HG03558 (cell line): ENCODE results near the gene SYNGR2.
"Not testable (repeated sequence)": the region's sequence is repeated elsewhere in the genome, so short reads cannot be mapped to it uniquely, and the experiment has no call there.

Experiments
- ATAC-seq: cut with Tn5 transposase; IDR thresholded peaks from one replicate; pipeline ENCODE4 v1.9.1; 2021; ENCODE audit warnings: moderate number of reproducible peaks; ENCODE audit not compliant: unreplicated experiment; ENCODE audit errors: extremely low read depth

SYNGR2 gene

DNA sequence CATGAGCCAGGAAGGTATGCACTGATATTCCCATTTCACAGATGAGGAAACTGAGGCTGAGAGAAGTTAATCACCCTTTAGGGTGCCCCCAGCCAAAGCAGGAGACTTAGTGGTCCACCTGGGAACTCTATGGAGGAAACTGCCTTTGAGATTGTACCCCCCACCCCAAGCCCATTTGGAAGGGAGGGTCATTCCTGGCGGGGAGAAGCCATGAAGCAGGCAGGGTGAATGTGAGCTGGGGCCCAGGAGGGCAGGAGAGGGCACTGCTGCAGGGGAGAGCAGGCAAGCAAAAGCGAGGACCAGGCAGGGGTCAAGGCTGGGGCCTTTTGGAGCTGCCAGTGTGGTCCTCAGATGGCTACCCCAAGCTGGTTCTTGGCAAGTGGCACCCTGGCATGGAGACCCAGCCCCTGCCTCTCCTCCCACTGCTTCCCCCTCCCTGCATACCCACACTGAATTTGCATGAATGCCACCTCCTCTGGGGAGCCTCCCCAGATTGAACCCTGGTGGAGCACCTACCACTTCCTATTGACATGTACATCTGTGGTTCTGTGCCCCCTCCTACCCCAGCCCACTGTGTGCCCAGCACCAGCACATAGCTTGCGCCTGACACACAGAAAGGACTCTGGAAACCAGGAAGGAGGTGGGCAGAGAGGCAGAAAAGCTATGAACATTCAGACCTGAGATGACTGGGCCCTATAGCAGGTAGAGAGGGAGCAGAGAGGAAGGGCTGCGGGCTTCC is 38.9 kb upstream of the SYNGR2 start:
- no peak for ATAC-seq

DNA sequence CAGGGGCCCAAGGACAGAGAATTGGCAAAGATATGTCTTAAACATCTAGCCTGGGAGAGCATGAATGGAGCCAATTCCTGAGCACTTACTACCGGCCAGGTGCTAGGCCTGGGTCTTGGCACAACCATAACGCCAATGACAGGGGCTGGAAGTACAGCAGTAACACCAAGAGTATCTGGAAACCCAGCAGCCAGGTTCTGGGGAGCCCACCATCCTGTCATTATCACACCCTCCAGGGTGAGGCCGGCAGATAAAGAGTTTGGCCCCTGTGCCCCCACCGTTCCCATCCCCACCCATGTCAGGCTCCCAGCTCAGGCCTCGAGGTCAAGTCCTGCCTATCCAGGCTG is 38.3 kb upstream of the SYNGR2 start:
- no peak for ATAC-seq

DNA sequence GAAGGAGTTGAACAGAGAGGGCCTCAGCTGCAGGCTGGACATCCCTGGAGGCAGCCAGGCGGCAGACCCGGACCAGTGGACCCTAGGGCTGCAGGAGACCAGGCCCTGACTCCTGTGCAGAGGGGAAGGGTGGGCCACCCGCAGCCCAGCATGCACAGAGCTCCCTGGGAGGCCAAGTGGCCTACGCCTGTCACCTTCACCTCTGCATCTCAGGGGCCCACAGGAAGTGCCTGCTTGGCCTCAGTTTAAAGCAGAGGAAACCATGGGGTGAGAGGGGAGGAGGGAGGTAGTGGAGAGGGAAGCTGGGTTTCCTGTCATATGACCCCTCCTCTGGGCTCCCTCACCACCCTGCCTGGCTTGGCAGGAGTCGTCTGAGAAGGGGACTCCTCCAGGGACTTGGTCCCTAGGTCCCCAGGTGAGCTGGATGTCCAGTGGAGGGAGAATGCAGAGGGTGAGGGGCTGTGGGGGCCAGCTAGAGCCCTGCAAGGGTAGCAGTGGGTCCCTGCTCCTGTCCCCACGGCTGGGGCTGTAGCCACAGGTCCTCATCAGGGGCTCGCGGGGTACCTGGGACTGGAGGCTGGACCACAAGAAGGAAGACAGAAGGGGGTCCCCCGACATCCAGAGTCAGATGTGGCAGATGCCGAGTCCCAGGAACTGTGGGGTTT is 37.8 kb upstream of the SYNGR2 start, which contains the start of gene TMC8:
Gene TMC8 (plus strand): TSS at position 335 of the 665 bp plus-strand sequence. CDS start 818 bp downstream, outside the sequence.
- ATAC-seq: no peak

DNA sequence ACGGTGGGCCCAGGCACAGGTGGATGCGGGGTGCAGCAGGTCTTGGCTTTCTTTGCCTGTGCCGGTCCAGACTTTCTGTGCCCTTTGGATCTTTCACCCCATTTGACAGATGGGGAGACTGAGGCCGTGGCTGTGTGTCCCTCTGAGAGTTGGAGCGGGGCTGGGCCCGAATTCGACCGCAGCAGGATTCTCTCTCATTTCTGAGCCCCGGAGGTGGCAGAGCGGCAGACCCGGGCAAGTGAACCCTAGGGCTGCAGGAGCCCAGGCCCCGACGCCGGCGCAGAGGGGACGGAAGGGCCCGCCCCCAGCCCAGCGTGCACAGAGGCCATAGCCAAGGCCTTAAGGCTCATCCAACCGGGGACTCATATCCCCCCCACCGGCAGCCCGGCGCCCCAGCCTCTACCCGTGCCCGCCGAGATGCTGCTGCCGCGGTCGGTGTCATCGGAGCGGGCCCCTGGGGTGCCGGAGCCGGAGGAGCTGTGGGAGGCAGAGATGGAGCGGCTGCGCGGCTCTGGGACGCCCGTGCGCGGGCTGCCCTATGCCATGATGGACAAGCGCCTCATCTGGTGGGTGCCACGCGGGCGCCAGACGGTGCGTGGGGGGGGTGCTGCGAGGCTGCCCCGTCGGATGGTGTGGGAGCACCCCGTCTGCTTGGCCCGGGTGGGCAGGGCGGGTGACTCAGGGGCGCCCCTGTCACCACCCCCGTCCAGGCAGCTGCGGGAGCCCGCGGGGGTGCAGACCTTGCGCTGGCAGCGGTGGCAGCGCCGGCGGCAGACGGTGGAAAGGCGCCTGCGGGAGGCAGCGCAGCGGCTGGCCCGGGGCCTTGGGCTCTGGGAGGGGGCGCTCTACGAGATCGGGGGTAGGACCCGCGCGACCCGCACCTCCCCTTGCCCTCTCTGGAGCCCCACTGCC is 37.0 kb upstream of the SYNGR2 start:
- ATAC-seq: no peak

DNA sequence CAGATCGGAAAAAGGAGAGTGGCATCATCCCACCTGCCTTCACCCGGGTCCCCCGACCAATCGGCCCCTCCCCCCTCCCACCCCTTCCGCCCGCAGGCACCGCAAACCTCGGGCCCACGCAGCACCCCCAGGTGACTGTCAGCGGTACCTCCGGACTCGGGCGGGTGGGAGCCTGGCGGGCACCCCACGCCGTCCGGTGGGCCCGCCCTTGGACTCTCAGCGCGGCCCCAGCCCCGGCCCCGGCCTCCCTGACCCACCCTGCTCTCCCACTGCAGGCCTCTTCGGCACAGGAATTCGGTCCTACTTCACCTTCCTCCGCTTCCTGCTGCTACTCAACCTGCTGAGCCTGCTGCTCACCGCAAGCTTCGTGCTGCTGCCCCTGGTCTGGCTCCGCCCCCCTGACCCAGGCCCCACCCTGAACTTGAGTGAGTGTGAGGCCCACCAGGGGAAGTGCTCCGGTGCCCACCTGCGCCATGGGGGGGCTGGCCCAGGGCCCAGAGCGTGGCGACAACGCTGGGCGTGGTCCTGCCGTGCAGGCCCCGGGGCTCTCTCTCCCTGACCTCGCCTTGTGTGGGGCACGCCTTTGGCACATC is 36.2 kb upstream of the SYNGR2 start:
- ATAC-seq: no peak

DNA sequence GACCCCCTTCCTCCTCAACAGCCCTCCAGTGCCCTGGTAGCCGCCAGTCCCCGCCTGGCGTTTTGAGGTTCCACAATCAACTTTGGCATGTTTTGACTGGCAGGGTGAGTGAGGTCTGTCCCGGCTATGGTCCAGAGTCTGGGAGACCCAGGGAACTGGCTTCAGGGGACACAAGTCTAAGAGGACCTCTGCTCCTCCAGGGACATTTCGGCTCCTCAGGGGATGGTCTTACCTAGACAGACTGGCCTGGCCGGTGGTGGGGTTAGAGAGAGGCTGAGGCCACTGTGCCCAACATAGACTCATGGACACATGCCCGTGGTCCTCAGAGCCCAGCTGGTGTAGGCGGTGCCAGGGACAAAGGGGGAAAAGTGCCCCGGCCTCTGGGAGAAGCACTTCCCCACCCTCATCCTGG is 35.6 kb upstream of the SYNGR2 start:
- no peak for ATAC-seq

DNA sequence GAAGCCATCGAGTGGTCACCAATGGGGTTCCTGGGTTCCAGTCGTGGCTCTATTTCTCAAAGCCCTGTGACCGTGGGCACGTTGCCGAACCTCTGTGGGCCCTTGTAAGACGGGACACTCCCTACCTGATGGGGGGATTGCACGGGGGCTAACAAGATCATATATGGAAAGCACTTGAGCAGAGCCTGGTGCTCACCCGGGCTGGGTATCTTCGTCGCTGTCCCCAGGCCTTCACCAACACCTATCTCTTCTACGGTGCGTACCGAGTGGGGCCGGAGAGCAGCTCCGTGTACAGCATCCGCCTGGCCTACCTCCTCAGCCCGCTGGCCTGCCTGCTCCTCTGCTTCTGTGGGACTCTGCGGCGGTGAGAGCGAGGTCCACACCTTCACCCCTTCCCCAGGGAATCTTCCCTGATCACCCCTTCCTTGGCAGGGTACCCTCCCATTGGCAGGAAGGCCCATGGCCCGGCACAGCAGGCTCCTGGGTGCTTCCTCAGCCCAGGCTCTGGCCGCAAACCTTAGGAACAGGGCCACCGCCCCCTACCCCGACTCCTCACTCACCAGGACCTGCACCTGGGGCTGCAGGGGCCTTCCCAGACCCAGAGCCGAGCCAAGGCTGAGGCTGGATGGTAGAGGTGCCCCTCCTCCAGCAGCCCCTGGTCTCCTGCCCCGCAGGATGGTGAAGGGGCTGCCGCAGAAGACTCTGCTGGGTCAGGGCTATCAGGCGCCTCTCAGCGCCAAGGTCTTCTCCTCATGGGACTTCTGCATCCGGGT is 35.0 kb upstream of the SYNGR2 start:
- no peak for ATAC-seq

DNA sequence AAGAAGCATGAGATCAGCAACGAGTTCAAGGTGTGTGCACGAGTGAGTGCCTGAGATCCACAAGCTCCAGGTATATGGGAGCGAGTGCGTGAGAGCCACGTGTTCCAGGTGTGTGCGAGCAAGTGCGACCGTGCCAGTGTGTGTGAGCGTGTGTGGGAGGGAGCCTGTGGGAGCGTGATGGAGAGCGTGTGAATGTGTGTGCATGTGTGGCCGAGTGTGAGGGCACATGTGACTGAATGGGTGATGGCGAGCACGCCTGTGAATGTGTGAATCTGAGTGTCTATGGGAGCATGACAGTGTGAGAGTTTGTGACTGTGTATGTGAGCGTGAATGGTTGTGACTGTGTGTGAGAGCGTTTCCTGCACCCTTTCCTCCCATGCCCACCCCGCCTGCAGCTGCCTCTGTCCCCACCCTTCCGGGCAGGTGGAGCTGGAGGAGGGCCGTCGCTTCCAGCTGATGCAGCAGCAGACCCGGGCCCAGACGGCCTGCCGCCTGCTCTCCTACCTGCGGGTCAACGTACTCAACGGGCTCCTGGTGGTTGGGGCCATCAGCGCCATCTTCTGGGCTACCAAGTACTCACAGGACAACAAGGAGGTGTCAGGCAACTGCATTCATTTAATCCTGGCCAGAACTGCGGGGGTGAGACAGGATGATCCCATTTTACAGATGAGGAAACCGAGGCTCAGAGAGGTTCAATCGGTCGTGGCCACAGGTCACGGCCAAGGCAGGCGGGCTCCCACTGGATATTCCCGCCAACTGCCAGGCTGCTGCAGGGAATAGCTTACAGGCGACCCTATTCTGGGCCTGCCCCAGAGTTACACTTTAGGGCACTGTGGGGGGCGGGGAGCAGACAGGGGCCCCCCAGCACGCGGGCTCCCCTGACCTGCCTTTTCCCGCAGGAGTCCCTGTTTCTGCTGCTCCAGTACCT is 34.1 kb upstream of the SYNGR2 start:
- ATAC-seq: no peak

DNA sequence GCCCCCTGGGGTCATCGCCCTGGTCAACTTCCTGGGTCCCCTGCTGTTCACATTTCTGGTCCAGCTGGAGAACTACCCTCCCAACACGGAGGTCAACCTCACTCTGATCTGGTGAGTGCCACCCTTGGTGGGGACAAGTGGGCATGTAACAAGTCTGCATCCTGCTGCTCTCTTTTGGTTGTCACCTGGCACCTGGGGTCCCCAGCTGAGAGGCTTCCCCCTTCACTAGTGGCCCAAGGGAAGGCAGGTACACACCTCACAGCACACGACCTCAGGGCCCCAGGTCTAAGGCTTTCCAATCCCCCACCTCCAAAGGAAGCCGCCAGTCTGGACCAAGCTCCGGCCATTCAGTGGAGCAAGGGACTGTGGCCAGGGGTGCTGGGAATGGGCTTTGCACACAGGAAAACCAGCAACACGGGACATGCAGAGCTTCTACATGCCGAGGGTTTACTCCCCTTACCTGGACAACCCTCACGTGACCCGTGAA is 33.4 kb upstream of the SYNGR2 start:
- ATAC-seq: no peak

DNA sequence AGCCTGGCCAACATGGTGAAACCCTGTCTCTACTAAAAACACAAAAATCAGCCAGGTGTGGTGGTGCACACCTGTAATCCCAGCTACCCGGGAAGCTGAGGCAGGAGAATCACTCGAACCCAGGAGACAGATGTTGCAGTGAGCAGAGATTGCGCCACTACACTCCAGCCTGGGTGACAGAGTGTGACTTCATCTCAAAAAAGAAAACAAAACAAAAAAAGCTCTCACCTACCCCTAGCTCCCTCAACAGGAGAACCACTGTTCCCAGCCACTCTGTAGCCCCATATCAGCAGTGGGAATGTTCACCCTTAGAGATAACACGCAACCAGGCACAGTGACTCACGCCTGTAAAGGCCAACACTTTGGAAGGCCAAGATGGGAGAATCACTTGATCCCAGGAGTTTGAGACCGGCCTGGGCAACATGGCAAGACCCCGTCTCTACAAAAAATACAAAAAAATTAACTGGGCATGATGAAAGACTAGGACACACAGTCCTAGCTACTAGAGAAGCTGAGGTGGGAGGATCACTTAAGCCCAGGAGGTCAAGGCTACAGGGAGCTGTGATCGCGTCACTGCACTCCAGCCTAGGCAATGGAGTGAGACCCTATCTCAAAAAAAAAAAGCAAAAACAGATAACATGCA is 32.4 kb upstream of the SYNGR2 start:
- ATAC-seq: no peak

DNA sequence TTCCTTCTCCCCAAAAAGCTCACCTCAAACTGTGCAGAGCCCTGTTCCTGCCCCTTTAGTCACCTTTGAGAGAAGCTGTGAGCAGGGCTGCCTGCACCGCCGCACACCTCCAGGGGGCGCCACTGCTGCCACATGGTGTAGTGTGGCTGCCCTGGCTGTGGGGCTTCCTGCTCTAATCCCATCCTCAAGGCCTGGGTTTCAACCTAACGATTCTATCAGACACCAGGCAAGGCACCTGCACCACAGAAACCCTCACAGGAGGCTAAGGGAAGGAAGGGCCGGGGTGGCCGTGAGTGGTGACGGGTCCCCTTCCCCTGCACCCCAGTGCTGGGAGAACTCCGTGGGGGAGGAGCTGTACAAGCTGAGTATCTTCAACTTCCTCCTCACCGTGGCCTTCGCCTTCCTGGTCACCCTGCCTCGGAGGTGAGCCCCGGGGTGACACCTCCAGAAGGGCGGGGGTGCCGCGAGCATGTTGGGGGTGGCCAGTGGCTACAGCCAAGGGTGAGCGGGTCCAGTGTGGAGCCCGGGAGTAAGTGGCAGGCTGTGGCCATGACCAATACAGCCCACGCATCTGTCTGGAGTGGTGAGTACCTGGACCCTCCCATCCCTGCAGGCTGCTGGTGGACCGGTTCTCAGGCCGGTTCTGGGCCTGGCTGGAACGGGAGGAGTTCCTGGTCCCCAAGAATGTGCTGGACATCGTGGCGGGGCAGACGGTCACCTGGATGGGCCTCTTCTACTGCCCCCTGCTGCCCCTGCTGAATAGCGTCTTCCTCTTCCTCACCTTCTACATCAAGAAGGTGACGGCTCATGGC is 30.8 kb upstream of the SYNGR2 start:
- ATAC-seq: no peak

DNA sequence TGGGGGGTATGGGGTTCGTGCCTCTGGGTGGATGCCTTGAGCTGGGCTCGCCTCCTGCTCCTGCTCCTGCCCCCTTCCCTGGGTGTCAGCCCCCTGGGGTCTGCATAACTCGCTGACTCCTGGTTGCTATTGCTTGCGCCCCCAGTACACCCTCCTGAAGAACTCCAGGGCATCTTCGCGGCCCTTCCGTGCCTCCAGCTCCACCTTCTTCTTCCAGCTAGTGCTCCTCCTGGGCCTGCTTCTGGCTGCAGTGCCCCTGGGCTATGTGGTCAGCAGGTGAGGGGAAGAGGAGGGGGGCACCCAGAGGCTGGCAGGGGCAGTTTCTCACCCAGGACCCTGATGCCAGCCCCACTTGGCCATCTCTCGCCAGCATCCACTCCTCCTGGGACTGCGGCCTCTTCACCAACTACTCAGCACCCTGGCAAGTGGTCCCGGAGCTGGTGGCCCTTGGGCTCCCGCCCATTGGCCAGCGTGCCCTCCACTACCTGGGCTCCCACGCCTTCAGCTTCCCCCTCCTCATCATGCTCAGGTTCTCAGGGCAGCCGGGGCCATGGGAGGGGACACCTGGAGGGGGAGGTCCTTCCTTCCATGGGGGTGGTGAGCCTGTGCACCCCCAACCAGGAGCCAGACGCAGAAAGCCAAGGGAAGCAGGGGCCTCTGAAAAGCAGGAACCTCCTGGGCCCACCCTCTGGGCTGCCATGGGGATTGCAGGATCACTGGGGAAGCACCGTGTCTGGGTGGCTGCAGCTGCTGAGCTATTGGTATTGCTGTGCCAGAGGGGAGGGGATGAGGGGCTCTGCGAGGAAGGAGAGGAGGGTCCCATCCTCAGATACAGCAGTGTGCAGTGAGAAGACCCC is 29.9 kb upstream of the SYNGR2 start:
- ATAC-seq: no peak

DNA sequence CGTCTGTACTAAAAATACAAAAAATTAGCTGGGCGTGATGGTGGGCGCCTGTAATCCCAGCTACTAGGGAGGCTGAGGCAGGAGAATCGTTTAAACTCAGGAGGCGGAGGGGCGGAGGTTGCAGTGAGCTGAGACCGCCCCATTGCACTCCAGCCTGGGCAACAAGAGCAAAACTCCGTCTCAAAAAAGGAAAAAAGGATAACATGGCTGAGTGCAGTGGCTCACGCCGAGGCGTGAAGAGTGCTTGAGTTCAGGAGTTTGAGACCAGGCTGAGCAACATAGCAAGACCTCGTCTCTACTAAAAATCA is 28.6 kb upstream of the SYNGR2 start:
- not testable (repeated sequence) for ATAC-seq

DNA sequence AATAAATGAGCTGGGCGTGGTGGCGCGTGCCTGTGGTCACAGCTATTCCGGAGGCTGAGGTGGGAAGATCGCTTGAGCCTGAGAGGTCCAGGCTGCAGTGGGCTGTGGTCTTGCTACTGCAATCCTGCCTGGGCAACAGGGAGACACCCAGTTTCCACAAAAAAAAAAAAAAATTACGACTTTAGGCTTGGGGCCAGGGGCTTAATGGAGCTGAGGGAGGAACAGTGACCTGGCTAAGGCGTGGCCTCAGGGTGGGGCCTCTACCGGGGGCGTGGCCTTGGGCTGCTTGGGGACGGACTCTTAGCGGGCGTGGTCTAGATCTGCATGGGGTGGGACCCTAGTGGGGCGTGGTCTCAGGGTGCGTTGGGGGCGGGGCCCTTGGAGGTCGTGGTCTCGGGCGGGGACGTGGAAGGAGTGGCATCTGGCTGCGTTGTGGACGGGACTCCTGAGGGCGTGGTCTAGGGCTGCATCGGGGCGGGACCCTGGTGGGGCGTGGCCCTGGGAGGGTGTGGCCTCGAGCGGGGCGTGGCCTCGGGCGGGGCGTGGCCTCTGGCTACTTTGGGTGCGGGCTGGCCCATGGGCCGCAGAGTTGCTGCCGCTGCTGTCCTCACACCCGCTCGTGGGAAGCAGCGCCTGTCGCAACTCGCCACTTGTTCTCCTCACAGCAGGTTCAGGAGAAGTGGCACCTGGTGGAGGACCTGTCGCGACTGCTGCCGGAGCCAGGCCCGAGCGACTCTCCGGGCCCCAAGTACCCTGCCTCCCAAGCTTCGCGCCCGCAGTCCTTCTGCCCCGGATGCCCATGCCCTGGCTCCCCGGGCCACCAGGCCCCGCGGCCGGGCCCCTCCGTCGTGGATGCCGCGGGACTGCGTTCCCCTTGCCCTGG is 28.0 kb upstream of the SYNGR2 start:
- peak; percentile 58 for ATAC-seq

DNA sequence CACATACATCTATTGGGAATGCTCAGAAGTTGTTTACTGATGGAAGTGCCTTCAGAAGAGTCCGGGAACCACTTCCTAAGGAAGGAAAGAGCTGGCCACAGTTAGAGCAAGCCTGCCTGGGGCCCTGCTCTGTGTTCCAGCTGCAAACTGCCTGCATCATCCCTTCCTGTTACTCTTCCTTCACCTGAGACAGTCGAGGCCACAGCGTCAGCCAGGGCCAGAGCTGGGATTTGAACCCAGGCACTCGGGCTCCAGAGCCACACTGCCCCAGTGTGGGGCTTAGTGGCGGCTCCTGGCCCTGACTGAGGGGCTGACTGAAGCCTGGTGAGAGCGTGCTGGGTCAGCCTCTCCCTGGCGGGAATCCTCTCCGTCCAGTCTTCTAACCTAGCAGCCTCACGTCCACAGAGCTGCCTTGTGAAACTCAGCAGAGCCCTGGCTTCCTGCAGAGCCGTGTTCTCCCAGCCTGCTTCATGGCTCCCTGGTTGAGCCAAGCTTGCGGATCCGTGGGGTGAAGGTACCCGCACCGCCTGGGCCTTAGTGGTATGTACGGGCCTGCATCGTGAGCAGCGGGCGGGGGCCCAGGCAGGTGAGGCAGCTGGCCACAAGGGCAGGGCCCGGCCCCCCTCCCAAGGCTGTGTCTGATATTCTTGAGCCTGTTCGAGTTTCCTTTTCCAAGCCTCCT is 26.8 kb upstream of the SYNGR2 start:
- ATAC-seq: no peak
